Stimulated activated CD8-positive, alpha-beta memory T cell treated with anti-CD3 and anti-CD28 coated beads, Interleukin-15, amount 100 ng/mL, for 4 hours (primary cell): ENCODE measurements around the gene PEA15.

Experiments used
- DNase-seq, 2 donors: peaks; one replicate each; pipeline ENCODE4 v3.0.0-alpha.2; 2020; ENCODE audit warnings: low read depth in 2 of 2

PEA15 gene, protein sequence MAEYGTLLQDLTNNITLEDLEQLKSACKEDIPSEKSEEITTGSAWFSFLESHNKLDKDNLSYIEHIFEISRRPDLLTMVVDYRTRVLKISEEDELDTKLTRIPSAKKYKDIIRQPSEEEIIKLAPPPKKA

DNA sequence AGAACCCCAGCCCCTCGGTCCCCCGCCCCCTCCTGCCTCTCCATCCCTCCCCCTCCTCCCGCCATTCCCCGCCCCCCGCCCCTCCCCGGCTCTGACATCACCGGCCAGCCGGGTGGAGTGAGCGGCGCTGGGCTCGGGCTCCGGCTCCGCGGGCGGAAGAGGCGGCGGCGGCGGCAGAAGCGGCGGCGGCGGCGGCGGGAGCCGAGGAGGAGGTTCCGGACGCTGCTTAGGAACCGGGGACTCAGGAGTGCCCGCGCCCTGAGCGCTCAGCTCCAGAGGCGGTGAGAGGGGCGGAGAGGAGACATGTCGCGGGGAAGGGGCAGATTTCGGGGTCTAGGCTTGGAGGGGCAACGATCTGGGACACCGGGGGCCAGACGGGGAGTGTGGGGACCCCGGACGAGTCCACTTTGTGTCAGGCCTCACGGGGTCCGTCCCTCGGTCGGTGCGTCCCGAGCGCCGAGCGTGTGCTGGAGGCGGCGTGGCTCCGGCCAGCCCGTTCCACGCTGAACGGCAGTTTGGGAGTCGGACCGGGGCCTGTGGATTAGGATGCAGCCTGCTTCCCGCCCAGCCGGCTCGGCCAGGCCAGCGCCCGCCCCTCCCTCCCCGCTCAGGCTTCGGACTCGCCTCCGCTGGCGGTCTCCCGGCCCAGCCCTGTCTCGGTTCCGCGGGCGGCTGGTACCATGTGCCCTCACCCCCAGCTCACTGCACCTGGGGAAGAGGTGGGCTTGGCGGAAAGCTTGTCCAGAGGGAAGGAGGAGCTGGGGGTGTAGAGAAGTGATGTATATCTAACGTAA is at the start of gene PEA15:
Gene PEA15, plus strand, starts transcription at position 143 of the 794 bp plus-strand sequence. CDS start 6,161 bp downstream, outside the sequence.
- DNase-seq = peak; percentile 28 to 51

DNA sequence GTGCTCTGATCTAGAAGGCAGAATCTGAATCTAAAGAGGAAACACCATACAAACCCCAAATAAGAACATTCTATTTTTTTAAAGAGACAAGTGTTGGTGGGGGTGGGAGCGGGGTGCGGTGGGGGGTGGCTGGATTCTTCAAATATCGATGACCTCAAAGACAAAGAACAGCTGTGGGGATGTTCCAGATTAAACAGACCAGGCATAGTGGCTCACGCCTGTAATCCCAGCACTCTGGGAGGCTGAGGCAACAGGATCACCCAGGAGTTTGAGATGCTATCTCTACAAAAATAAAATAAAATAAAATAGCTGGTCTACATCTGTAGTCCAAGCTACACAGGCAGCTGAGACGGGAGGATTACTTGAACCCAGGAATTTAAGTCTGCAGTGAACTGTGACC is 48.8 kb upstream of the PEA15 start:
- DNase-seq = no peak

DNA sequence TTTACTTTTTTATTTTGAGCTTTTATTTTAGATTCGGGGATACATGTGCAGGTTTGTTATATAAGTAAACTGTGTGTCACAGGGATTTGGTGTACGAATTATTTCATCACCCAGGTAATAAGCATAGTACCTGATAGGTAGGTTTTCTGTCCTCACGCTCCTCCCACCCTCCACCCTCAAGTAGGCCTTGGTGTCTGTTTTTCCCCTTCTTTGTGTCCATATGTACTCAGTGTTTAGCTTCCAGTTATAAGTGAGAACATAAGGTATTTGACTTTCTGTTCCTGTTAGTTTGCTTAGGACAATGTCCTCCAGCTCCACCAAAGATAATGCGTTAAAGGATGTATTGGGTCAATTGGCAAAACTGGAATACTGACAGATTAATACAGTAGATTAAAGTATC is 48.0 kb upstream of the PEA15 start:
- DNase-seq = no peak

DNA sequence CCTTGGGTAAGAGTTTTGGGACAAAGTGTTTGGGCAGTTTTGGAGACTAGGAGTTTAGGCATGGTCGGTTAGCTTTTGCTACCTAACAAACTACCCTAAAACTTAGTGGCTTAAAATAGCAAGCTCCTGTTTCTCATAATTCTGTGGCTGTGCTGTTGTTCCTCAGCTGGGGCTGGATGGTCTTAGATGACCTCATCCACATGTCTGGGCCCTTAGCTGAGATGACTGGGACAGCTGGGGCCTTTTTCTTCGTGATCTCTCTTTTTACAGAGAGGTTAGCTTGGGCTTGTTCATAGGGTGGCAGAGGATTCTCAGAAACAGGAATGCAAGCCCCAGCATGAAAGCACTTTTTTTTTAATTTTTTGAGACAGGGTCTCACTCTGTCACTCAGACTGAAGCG is 47.2 kb upstream of the PEA15 start:
- no peak for DNase-seq

DNA sequence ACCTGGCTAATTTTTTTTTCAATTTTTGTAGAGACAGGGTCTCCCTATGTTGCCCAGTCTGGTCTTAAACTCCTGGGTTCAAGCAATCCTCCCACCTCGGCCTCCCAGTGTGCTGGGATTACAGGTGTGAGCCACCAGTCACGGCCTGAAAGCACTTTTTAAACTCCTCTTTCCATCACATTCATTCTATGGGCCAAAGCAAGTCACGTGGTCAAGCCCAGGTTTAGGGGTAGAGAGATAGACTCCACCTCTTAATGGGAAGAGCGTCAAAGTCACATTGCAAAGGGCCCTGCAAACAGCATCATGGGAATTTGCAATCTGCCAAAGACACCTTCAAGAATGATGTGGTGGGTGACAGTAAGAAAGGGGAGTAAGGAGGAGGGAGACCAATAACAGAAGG is 46.6 kb upstream of the PEA15 start:
- no peak for DNase-seq

DNA sequence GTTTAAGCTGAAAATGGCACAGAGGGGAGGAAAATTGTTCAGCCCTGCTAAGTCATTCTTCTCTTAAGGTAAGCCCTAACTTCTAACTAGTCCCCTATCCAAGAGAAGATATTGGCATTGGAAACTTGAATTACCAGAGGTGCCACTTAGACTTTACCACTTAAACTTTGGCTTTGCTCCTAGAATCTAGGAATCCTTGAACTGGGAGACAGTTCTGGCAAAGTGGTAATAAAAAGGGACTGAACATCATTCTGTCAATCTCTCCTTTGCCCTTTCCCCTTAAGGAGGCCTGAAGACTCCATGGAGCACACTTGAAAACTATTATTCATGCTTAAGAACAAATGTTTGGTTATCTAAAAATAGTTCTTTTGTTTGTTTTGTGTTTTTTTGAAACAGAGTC is 45.3 kb upstream of the PEA15 start:
- DNase-seq = no peak

DNA sequence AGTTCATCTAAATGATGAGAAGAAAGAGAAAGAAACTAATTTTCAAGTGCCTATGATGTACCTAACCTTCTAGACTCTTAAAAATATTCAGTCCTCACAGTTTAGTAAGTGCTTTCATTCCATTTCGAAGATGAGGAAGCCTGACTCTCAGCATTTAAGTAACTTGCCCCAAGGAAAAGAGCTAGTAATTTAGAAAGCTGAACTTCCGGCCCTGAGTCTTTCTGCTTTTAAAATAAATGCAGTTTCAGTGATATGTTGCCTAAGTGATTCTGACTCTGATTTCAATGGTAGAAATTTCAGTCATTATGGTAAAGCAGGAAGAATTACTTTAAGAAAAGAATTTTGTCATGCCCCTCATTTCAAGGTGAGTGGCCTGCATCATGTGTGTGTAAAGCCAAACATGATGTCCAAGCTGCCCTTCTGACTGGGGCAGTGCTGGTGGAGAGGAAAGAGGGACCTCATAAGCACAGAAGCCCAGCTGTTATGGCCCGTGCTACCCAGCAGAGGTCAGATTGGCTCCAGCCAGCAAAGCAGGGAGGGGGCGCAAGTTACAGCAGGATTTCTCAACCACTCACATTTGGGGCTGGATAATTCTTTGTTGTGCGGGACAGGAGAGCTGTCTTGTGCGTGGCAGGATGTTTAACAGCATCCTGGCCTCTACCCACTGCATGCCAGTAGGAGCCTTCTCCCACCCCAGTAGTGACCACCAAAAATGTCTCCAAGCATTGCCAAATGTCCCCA is 43.0 kb upstream of the PEA15 start:
- DNase-seq = no peak

DNA sequence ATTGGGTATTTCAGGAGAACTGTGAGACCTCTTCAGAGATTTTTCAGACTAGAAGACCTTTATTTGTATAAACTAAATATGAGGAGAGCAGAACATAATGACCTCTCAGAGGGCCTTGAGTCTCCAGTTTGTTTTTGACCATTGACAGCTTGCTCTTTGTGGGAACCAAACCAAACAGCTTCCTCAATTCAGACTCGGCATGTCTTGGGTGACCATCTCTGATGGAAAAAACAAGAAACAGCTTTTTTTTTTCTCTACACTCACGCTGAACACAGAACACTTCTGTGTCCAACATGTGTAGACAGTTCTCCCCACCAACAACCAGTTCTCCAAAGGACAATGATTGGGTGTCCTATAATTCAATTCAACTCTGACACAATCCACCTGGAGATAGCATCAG is 42.3 kb upstream of the PEA15 start:
- DNase-seq = no peak

DNA sequence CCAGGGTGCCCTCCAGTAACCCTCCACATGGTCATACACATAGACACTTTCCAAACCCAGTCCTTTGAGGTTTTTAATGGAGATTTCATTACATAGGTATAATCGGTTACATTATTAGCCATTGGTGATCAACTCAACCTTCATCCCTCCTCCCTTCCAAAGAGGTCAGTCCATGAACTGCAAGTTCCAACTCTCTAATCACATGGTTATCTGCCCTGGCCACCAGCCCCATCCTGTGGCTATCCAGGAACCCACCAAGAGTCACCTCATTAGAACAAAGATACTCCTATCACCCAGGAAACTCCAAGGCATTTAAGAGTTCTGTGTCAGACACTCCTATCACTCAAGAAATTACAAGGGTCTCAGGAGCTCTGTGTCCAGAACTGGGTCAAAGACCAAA is 41.6 kb upstream of the PEA15 start:
- no peak for DNase-seq

DNA sequence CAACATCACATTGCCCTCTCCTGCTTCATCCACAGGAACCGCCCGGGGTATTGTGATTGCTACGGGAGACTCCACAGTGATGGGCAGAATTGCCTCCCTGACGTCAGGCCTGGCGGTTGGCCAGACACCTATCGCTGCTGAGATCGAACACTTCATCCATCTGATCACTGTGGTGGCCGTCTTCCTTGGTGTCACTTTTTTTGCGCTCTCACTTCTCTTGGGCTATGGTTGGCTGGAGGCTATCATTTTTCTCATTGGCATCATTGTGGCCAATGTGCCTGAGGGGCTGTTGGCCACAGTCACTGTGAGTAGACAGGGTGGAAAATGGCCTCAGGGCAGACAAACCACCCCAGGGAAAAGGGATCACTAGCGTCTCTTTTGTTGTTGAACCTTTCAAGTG is 41.1 kb upstream of the PEA15 start:
- no peak for DNase-seq

DNA sequence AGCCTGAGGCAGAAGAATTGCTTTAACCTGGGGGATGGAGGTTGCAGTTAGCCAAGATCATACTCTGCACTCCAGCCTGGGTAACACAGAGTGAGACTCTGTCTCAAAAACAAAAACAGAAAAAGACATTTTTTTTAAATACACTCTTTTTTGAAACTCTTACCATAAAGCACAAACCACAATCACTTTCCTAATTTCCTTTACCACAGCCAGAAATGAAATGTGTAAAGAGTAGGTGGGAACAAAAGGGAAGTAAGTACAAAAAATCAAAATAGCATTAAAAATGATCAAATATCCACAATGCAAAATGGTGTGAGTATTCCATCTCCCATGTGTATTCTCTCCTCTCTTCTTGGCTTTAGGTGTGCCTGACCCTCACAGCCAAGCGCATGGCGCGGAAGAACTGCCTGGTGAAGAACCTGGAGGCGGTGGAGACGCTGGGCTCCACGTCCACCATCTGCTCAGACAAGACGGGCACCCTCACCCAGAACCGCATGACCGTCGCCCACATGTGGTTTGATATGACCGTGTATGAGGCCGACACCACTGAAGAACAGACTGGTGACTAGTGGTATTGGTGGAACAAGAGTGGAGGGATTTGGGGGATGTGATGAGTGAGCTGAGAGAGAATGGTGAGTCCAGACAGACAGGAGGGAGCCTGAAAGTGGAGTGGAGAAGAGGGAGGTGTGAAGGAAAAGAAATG is 38.9 kb upstream of the PEA15 start:
- DNase-seq = no peak

DNA sequence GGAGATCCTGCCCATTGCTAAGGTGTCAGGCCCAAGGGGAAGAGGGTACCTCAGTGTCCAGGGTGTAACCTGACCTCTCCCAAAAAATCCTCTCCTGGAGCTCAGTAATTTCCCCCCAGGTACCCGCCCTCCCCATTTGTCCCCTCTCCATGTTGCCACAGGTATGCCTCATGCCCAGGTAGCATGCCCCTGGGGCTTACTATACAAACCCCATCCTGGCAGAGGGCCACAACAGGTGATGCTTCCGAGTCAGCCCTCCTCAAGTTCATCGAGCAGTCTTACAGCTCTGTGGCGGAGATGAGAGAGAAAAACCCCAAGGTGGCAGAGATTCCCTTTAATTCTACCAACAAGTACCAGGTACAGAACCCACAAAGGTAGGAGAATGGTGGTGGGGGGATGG is 38.1 kb upstream of the PEA15 start:
- no peak for DNase-seq

DNA sequence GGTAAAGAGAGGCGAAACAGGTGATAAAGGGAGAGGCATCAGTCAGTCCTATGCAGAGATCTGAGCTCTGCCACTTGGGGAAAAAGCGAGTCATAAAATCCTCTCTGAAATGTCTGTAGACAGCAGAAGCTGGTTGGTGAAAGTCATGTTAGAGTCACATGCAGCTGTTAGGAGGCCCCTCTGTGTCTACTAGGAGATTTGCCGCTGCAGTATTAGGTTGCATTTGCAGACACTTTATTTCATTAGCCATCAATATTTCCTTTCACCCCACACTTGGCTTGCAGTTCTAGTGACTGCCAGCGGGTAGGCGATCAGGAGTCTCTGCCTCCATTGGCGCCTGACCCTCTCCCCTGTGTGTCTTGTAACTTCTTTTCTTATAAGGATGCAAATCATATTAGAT is 37.6 kb upstream of the PEA15 start:
- no peak for DNase-seq

DNA sequence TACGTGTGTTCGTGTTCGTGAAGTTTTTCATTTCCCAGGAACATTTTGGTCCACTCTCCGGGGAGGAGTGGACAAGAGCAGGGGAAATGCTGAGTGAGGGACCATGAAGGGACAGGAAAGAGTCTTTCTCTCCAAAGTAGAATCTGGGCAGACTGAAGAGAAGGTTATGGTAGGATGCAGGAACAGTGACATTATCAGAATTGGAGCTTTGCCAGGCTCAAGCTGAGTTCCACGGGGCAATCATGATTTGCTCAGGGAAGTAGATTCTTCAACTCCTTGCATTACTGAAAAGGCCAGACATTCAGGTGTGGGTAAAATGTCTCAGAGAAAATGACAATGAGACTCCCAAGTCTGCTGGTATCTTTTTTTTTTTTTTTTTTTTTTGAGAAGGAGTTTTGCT is 37.2 kb upstream of the PEA15 start:
- DNase-seq = no peak

DNA sequence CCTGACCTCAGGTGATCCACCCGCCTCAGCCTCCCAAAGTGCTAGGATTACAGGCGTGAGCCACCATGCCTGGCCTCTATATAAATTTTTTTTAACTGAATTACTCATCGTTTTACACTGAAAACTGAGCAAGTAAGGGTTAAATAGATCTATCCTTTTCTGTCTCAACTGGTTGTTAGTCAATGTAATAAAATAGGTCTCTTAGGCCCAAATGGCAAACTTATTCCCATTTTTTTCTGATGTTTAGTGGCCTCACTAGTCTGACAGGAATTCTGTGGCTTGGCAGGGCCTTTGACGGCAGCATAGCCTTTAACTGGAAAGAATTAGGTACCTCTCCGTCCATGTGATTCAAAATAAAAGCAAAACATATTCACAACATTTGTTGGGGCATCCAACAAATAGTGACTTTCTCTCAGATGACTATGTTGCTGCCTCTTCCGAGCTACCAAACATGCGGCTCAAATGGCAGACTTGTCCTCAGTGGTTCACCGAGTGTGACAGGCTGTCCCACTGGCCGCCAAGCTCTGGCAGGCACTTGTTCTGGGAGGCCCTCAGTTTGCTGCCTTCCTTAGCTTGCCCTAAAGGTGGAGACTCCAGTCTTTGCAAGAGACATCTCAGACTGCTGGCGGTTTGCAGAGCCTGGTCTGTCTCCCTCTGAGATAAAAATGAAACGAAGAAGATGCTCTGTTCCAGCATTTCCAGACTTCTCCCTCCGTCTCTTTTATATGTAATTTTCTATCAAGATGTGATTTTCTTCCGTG is 36.4 kb upstream of the PEA15 start:
- DNase-seq = no peak

DNA sequence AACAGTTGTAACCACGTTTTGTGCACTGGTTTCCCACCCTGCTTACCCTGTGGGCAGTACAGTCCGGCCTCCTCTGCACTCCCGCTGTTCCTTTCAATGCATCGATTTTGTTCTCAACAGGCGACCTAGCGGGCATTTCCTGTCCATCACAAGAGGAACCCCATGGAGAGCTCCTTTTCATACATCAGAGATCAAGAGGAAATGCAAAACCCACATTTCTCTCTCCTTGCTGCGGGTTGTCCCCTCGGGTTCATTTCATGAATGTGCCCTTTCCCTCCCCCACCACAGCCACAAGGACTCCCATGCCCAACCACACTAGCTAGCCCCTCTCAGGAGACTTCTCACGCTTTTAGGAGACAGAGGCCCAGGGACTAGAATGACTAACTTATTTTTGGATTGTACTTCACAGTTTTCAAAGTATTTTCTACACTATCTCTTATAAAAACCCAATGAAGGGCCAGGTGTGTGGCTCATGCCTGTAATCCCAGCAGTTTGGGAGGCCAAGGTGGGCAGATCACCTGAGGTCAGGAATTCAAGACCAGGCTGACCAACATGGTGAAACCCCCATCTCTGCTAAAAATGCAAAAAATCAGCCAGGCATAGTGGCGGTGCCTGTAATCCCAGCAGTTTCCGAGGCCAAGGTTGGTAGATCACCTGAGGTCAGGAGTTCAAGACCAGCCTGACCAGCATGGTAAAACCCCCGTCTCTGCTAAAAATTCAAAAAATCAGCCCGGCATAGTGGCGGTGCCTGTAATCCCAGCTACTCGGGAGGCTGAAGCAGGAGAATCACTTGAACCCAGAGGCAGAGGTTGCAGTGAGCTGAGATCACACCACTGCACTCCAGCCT is 35.4 kb upstream of the PEA15 start:
- DNase-seq = no peak

DNA sequence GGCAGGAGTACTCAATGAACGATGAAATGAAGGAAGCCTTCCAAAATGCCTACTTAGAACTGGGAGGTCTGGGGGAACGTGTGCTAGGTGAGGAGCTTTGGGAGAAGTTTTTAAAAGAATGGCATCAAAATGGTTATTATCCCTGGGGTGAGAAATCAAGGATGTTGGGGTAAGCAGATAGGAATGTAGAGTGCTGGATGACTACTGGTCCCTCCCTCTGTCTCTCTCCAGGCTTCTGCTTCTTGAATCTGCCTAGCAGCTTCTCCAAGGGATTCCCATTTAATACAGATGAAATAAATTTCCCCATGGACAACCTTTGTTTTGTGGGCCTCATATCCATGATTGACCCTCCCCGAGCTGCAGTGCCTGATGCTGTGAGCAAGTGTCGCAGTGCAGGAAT is 33.8 kb upstream of the PEA15 start:
- no peak for DNase-seq

DNA sequence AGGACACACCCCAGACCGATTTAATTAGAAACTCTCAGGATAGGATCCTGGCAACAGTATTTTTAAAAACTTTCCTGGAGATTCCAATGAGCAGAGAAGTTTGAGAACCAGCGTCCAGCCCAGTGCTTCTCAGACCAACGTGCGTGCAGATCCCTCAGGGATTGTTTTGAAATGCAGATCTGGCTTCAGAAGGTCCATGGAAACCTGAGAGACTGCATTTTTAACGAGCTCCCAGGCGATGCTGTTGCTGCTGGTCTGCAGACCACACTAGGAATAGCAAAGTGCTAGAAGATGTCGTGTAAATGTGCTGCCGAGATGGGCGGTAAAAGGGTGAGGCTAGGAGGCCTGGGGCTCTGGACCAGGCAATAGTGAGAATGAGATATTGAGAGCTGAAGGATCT is 33.2 kb upstream of the PEA15 start:
- no peak for DNase-seq

DNA sequence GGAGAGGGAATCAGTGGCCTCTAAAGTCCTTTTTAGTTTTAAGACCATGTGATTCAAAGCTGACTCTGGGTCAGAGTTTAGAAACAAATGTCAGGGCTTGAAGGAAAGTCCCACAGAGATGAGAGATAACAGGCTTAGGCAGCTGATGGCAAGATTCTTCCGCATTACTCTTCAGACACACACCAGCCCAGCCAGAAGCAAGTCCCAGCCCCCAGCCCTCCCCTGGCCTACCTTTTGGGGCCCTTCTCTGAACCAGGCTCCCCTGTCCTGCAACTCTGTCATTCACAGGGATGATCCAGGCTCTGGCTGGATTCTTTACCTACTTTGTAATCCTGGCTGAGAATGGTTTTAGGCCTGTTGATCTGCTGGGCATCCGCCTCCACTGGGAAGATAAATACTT is 28.0 kb upstream of the PEA15 start:
- DNase-seq = no peak

DNA sequence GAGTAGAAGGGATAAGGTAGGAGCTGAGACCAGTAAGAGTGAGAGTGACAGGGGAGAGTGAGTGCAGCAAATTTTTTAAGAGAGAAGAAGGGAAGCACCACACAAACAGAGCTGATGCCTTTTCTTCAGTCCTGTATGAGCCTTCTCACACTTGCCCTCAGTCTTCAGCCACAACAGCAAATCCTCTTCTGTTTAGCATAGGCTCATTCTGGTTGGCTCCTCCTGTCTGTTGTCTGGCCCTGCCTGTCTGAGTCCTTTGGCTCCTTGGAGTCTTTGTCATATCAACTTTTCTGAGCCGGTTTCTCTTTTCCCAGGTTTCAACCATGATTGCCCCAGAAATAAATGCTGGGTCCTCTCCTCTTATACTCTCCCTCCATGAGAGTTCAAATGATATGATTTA is 27.5 kb upstream of the PEA15 start:
- DNase-seq = no peak

DNA sequence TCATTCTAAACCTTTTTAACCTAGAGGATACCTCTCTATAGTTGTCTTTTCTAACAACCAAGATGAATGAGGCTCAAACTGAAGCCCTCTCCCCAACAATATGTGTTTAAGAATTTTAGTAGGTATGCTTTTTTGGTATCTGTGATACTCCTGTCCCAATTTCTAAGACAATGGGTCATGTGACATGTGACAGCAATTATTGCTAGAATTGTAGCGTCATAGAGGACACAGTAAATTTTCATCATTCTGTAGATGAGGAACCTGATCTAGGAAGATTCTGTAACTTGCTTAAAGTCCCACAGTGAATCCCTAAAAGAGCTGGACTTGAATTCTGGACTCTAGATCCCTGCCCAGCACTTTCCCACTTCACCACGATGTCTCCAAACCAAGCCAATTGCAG is 26.5 kb upstream of the PEA15 start:
- no peak for DNase-seq
